ENCODE data around the gene ELN. TPM values are rescaled to one million over a fixed set of nuclear protein-coding genes. Genes with fewer than 3 reads are reported as not detected.
"Not testable (repeated sequence)": the region's sequence is repeated elsewhere in the genome, so short reads cannot be mapped to it uniquely, and the experiment has no call there.

ELN gene
- total RNA-seq (10 to 100 TPM; 17.4 to 81.1 (median 42.8) TPM), polyA plus RNA-seq (10 to 100 TPM; 37.9 to 68.1 TPM)
- long read RNA-seq, donor 1, transcript ELN-221 (32 exons, 2,583 nt), result major isoform, 7 of 34 reads
- long read RNA-seq, donor 1, partial matches to known transcripts, result 9 of 34 reads
- long read RNA-seq, donor 1, other reads (novel, unspliced or antisense), result 12 of 34 reads
- long read RNA-seq, donor 2, transcript ELN-221 (32 exons, 2,583 nt), result major isoform, 22 of 125 reads
- long read RNA-seq, donor 2, transcript ELN-209 (32 exons, 3,109 nt), result minor isoform, 11 of 125 reads
- long read RNA-seq, donor 2, transcript ELN-201 (33 exons, 3,781 nt), result minor isoform, 6 of 125 reads
- long read RNA-seq, donor 2, partial matches to known transcripts, result 19 of 125 reads
- long read RNA-seq, donor 2, other reads (novel, unspliced or antisense), result 67 of 125 reads
- long read RNA-seq, donor 3, transcript ELN-209 (32 exons, 3,109 nt), result minor isoform, 5 of 64 reads
- long read RNA-seq, donor 3, transcript ELN-201 (33 exons, 3,781 nt), result major isoform, 6 of 64 reads
- long read RNA-seq, donor 3, transcript ELN-221 (32 exons, 2,583 nt), result major isoform, 6 of 64 reads
- long read RNA-seq, donor 3, partial matches to known transcripts, result 17 of 64 reads
- long read RNA-seq, donor 3, other reads (novel, unspliced or antisense), result 27 of 64 reads

GRCh38 chr7:74027683-74028320 is at the start of gene ELN:
TSS of gene ELN (plus strand) at chr7:74028173. CDS start at chr7:74028188, 15 bp downstream.
- peak; percentile 86 to 92 (median 88) for DNase-seq
- intact Hi-C loops (cut with DNase I), result loop anchor here (1.0 to 10.0 kb wide), 7 partner anchors 41 to 162 kb away; no protein-coding TSS in a partner anchor
- Histone ChIP-seq H3K9me3 (no peaks in the 10 kb centered on the region), H3K36me3 (no peaks in the 10 kb centered on the region), H3K27ac (peak within 1 kb of the TSS; percentile 20 to 91 (median 78)), H3K27me3 (peaks cover 0 to 54% (median 0%) of the 10 kb centered on the region in 9 donors), H3K4me3 (peak within 1 kb of the TSS; percentile 20 to 83 (median 60)), H3K4me1 (peaks cover 0 to 70% (median 31%) of the 10 kb centered on the region in 12 donors)
- ATAC-seq, result peak; percentile 64 to 86 (median 78)
- TF ChIP-seq CTCF (IDR thresholded peaks at IDR 0.05), result no peak
- no peak for TF ChIP-seq POLR2A (IDR thresholded peaks at IDR 0.05)
- WGBS, 4 donors, result 12 to 18% (median 14%) methylated on average over 18 to 39 of the region's 39 CpGs

GRCh38 chr7:73978661-73979563 is 49.1 kb upstream of the ELN start:
- Histone ChIP-seq H3K9me3 (no peaks in the 10 kb centered on the region), H3K4me1 (peaks cover 0 to 15% (median 5%) of the 10 kb centered on the region in 12 donors), H3K27me3 (no peaks in the 10 kb centered on the region), H3K36me3 (no peaks in the 10 kb centered on the region), H3K4me3 (no peak overlapping the region), H3K27ac (no peak overlapping the region)
- TF ChIP-seq CTCF (IDR thresholded peaks at IDR 0.05) (peak; percentile 18 to 47 (median 30)), POLR2A (IDR thresholded peaks at IDR 0.05) (no peak)
- ATAC-seq, result peak in 3 of 4 donors; percentile 28 to 70 (median 52)
- DNase-seq, result peak in 4 of 5 donors; percentile 38 to 50 (median 48)
- intact Hi-C loops (cut with DNase I), result loop anchor here in 3 of 10 donors (2.0 to 10.0 kb wide), 4 partner anchors 46 to 114 kb away; partner anchors contain the start of genes ELN (in 1 of the 3) and TMEM270 (in 1 of the 3)
- 68 to 74% (median 72%) methylated on average over 23 to 24 of the region's 24 CpGs for WGBS, 4 donors

- H3K9me3 ChIP-seq, ATAC-seq, H3K4me3 ChIP-seq, H3K36me3 ChIP-seq, H3K27ac ChIP-seq, H3K27me3 ChIP-seq: not testable (repeated sequence)
- intact Hi-C loops (cut with DNase I), result loop anchor here in 4 of 10 donors (2.0 to 10.0 kb wide), 5 partner anchors 45 to 115 kb away; partner anchors contain the start of genes ELN (in 1 of the 4) and TMEM270 (in 1 of the 4)
- 95 to 97% (median 97%) methylated on average over 9 of the region's 9 CpGs for WGBS, 4 donors
- DNase-seq, result peak in 1 of 5 donors; percentile 2
- peaks cover 0 to 15% (median 5%) of the 10 kb centered on the region in 12 donors for H3K4me1 ChIP-seq
Measured at GRCh38 chr7:73979656-73980055, 48.3 kb upstream of the ELN start.

- intact Hi-C loops (cut with DNase I), result loop anchor here in 1 of 10 donors (5.0 kb wide), 1 partner anchor 83 kb away; no protein-coding TSS in a partner anchor
- H3K4me1 ChIP-seq, result peaks cover 0 to 15% (median 5%) of the 10 kb centered on the region in 12 donors
- 94 to 96% (median 95%) methylated on average over 6 of the region's 6 CpGs for WGBS, 4 donors
Measured at GRCh38 chr7:73980206-73980605, 47.8 kb upstream of the ELN start.

More at GRCh38 chr7:73980206-73980605, 47.8 kb upstream of the ELN start:
- H3K27ac ChIP-seq, result no peak overlapping the region
- H3K4me3 ChIP-seq, result no peak overlapping the region
- DNase-seq (peak in 1 of 5 donors; percentile 6), ATAC-seq (no peak)
- H3K27me3 ChIP-seq, result no peaks in the 10 kb centered on the region
- H3K36me3 ChIP-seq, result no peaks in the 10 kb centered on the region
- TF ChIP-seq POLR2A (IDR thresholded peaks at IDR 0.05) (no peak), CTCF (IDR thresholded peaks at IDR 0.05) (no peak)
- H3K9me3 ChIP-seq, result no peaks in the 10 kb centered on the region
